SU-DHL-6 (cell line): ENCODE measurements around the gene CCDC107.

Source experiments
- EZH2phosphoT487 ChIP-seq: fragments of 200-600 bp; sonication (generic), shearing (Covaris generic); conservative IDR thresholded peaks from 2 replicates; pipeline ENCODE4 v1.6.1; 2018; ENCODE audit warnings: mild to moderate bottlenecking, antibody characterized with exemption, low read length, moderate library complexity, mixed read lengths
- TF ChIP-seq, protein P1 (sequence below): fragments of 200-600 bp; sonication (generic); IDR thresholded peaks from one replicate; pipeline ENCODE4 v1.5.1; 2017; ENCODE audit warnings: antibody characterized with exemption, mild to moderate bottlenecking, low read length, moderate library complexity; ENCODE audit not compliant: insufficient read depth, poor library complexity, severe bottlenecking

DNA sequence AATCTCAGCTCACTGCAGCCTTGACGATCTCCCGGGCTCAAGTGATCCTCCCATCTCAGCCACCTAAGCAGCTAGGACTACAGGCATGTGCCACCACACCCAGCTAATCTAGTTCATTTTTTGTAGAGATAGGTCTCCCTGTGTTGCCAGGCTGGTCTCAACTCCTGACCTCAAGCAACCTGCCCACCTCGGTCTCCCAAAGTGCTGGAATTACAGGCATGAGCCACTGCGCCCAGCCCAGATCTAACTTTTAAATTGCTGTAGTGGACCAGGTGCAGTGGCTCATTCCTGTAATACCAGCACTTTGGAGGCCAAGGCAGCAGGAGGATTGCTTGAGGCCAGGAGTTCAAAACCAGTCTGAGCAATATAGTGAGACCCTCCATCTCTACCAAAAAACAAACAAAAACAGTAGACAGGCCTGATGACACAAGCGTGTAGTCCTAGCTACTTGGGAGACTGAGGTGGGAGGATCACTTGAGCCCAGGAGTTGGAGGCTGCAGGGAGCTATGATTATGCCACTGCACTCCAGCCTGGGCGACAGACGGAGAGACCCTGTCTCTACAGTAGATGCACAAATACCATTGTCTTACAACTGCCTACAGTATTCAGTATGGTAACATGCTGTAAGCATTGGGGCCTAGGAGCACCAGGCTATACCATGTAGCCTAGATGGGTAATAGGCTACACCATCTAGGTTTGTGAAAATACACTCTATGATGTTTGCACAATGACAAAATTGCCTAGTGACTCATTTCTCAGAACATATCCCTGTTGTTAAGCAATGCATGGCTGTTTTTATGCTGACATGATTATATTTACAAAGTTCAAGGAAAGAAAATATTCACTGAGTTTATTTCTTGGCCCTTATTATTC is 5.9 kb upstream of the CCDC107 start:
- TF ChIP-seq, protein P1, sequence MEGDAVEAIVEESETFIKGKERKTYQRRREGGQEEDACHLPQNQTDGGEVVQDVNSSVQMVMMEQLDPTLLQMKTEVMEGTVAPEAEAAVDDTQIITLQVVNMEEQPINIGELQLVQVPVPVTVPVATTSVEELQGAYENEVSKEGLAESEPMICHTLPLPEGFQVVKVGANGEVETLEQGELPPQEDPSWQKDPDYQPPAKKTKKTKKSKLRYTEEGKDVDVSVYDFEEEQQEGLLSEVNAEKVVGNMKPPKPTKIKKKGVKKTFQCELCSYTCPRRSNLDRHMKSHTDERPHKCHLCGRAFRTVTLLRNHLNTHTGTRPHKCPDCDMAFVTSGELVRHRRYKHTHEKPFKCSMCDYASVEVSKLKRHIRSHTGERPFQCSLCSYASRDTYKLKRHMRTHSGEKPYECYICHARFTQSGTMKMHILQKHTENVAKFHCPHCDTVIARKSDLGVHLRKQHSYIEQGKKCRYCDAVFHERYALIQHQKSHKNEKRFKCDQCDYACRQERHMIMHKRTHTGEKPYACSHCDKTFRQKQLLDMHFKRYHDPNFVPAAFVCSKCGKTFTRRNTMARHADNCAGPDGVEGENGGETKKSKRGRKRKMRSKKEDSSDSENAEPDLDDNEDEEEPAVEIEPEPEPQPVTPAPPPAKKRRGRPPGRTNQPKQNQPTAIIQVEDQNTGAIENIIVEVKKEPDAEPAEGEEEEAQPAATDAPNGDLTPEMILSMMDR = no peak
- no peak for TF ChIP-seq EZH2phosphoT487
